SU-DHL-6 (cell line): ENCODE measurements around the gene SEM1.

ENCODE experiments used
- EZH2phosphoT487 ChIP-seq: fragments of 200-600 bp; sonication (generic), shearing (Covaris generic); conservative IDR thresholded peaks from 2 replicates; pipeline ENCODE4 v1.6.1; 2018; ENCODE audit warnings: mild to moderate bottlenecking, antibody characterized with exemption, low read length, moderate library complexity, mixed read lengths
- TF ChIP-seq, protein P1 (sequence below): fragments of 200-600 bp; sonication (generic); IDR thresholded peaks from one replicate; pipeline ENCODE4 v1.5.1; 2017; ENCODE audit warnings: antibody characterized with exemption, mild to moderate bottlenecking, low read length, moderate library complexity; ENCODE audit not compliant: insufficient read depth, poor library complexity, severe bottlenecking

DNA sequence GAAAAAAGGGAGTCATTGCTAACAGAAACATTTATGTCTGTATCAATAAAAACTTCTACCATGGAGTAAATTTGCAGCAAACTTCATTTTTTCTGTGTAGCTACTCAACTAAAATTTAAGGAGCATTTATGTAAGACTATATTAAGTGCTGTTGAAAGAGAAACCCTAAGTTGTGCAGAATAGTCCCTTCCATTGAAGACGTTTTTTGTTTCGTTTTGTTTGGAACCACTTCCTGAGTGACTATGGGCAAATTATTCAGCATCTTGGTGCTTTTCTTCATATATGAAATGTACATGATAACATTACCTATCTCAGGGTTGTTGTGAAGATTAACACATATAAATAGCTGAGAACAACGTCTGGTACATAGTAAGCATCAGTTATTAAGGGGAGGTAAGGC lies 24.3 kb downstream of the SEM1 start:
- TF ChIP-seq, protein P1, sequence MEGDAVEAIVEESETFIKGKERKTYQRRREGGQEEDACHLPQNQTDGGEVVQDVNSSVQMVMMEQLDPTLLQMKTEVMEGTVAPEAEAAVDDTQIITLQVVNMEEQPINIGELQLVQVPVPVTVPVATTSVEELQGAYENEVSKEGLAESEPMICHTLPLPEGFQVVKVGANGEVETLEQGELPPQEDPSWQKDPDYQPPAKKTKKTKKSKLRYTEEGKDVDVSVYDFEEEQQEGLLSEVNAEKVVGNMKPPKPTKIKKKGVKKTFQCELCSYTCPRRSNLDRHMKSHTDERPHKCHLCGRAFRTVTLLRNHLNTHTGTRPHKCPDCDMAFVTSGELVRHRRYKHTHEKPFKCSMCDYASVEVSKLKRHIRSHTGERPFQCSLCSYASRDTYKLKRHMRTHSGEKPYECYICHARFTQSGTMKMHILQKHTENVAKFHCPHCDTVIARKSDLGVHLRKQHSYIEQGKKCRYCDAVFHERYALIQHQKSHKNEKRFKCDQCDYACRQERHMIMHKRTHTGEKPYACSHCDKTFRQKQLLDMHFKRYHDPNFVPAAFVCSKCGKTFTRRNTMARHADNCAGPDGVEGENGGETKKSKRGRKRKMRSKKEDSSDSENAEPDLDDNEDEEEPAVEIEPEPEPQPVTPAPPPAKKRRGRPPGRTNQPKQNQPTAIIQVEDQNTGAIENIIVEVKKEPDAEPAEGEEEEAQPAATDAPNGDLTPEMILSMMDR: no peak
- no peak for TF ChIP-seq EZH2phosphoT487
